K562 (cell line): ENCODE measurements around the gene TMEM127. TPM values are rescaled to one million over a fixed set of nuclear protein-coding genes. Genes with fewer than 3 reads are reported as not detected.

Source experiments
- CTCF ChIP-seq, 3 experiments: IDR thresholded peaks in 2 of 3; conservative IDR thresholded peaks in 1 of 3; 2 replicates each; pipeline ENCODE4 v1.5.1; 2011 to 2012; ENCODE audit warnings: low read length in 3 of 3, mild to moderate bottlenecking in 3 of 3, control low read depth in 2 of 3, improper control_type of control experiment in 1 of 3, inconsistent platforms in 1 of 3, low read depth in 1 of 3, mixed read lengths in 1 of 3, moderate library complexity in 1 of 3; ENCODE audit not compliant: insufficient read depth in 2 of 3
- FOXA3 ChIP-seq, 2 experiments: fragments of 450-650 bp in 1 of 2; sonication (generic) in 1 of 2; formaldehyde crosslinking; IDR thresholded peaks in 1 of 2; conservative IDR thresholded peaks in 1 of 2; 2 replicates each; pipeline versions ENCODE4 v1.4.0 to v1.8.0; 2020 to 2022; ENCODE audit warnings: mild to moderate bottlenecking in 2 of 2, missing genetic modification reagents in 1 of 2
- RAD21 ChIP-seq, 2 experiments: fragments of 250-450 bp in 1 of 2; fragments of 450-650 bp in 1 of 2; sonication (Bioruptor Pico) in 1 of 2; formaldehyde crosslinking in 1 of 2; IDR thresholded peaks in 1 of 2; conservative IDR thresholded peaks in 1 of 2; 2 replicates each; pipeline versions ENCODE4 v1.4.0 to v1.8.0; 2020 to 2022; ENCODE audit warnings: mild to moderate bottlenecking in 2 of 2, moderate library complexity in 1 of 2
- RBM25 ChIP-seq: fragments of 200-400 bp; formaldehyde crosslinking; IDR thresholded peaks from 2 replicates; pipeline ENCODE4 v1.6.1; 2018; ENCODE audit warnings: low read length, low read depth, moderate library complexity; ENCODE audit not compliant: severe bottlenecking
- ZBTB33 ChIP-seq: sonication (generic); formaldehyde crosslinking; IDR thresholded peaks from 2 replicates; pipeline ENCODE4 v1.8.1; 2023; ENCODE audit warnings: mild to moderate bottlenecking, missing genetic modification reagents
- polyA plus RNA-seq, 8 experiments: library from polyadenylated mRNA; depleted of rRNA in 4 of 8; stranded (reverse) in 5 of 8; unstranded in 3 of 8; fragments of >200 nt; fragmentation: Nextera tagmentation in 2 of 8; fragmentation: Illumina TruSeq in 1 of 8; extraction: Ambion mirVana in 2 of 8; extraction: Trizol in 1 of 8; gene quantifications; 2 replicates each; pipeline versions ENCODE4 v1.2.1 to v1.2.3, GENCODE V29; 2011 to 2014; ENCODE audit warnings: inconsistent platforms in 1 of 8, missing spikeins in 1 of 8
- total RNA-seq, 7 experiments: library from RNA; depleted of rRNA in 6 of 7; stranded (reverse); fragments of >200 nt in 6 of 7; fragmentation: Illumina TruSeq in 2 of 7; extraction: Trizol in 2 of 7; gene quantifications; 2 replicates each; pipeline versions ENCODE4 v1.2.1 to v1.2.3, GENCODE V29; 2011 to 2021; ENCODE audit warnings: low replicate concordance in 1 of 7

TMEM127 gene
- total and polyA plus RNA-seq, 9 of the 15 experiments (the other 6 are each of a cell fraction or from before 2014, with no cell fraction given), result 1.7 to 20.0 (median 9.9) TPM

- TF ChIP-seq ZBTB33 (CRISPR knock-in tag) (peak; percentile 45; the same call in 1 of the 2 replicates), RAD21 (CRISPR knock-in tag; conservative IDR thresholded peaks at IDR 0.05 in 1 of 2, IDR thresholded peaks at IDR 0.05 in 1 of 2) (peak; percentile 42 to 50), CTCF (IDR thresholded peaks at IDR 0.05 in 2 of 3, conservative IDR thresholded peaks at IDR 0.05 in 1 of 3; ENCODE audit: insufficient read depth in 2 of 3, low read depth in 1 of 3, low read length in 3 of 3) (peak; percentile 62 to 66 (median 63)), RBM25 (no peak), FOXA3 (CRISPR knock-in tag; conservative IDR thresholded peaks at IDR 0.05 in 1 of 2, IDR thresholded peaks at IDR 0.05 in 1 of 2) (peak in 1 of 2 experiments; percentile 60; a peak in 1 of 4 replicates)
- TF ChIP-seq, all 486 proteins: peak for 6
These were observed 1.6 kb upstream of the TMEM127 start (continued) for GRCh38 chr2:96267159-96267971.
